Loucy (cell line): ENCODE data around the gene ARL13B.

Experiments
- EZH2phosphoT487 ChIP-seq: fragments of 200-600 bp; IDR thresholded peaks from 2 replicates; pipeline ENCODE4 v1.6.1; 2018; ENCODE audit warnings: antibody characterized with exemption, mild to moderate bottlenecking, moderate library complexity, borderline replicate concordance
- TF ChIP-seq, protein P1 (sequence below): fragments of 200-600 bp; sonication (generic); conservative IDR thresholded peaks from 2 replicates; pipeline ENCODE4 v1.5.1; 2014; ENCODE audit warnings: mild to moderate bottlenecking, antibody characterized with exemption, low read length

DNA sequence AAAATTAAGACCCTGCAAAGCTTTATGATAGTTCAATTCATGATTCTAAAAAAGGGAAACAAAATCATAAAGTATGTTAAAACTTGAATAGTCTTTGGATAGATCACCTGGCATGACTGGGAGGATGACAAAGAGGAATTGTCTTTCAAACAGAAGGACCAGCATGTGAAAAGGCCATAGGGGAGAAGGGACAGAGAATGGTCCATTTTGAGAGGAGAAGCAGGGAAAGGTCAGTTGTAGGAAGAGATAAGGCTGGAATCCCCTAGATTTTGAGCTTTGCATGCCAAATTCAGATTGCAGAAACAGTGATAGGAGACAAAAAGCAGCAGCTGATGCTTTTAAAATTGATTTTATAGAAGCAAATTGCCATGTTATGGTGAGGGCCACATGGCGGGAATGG lies 18.9 kb upstream of the ARL13B start:
- TF ChIP-seq, protein P1, sequence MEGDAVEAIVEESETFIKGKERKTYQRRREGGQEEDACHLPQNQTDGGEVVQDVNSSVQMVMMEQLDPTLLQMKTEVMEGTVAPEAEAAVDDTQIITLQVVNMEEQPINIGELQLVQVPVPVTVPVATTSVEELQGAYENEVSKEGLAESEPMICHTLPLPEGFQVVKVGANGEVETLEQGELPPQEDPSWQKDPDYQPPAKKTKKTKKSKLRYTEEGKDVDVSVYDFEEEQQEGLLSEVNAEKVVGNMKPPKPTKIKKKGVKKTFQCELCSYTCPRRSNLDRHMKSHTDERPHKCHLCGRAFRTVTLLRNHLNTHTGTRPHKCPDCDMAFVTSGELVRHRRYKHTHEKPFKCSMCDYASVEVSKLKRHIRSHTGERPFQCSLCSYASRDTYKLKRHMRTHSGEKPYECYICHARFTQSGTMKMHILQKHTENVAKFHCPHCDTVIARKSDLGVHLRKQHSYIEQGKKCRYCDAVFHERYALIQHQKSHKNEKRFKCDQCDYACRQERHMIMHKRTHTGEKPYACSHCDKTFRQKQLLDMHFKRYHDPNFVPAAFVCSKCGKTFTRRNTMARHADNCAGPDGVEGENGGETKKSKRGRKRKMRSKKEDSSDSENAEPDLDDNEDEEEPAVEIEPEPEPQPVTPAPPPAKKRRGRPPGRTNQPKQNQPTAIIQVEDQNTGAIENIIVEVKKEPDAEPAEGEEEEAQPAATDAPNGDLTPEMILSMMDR: no peak
- no peak for TF ChIP-seq EZH2phosphoT487
